Measurements from ENCODE around the gene PTPRCAP.

The PTPRCAP gene

GRCh38 chr11:67464411-67465188 is 27.1 kb upstream of the PTPRCAP start:
- peak; percentile 85 to 89 for DNase-seq

GRCh38 chr11:67463680-67464410 is 26.4 kb upstream of the PTPRCAP start:
- DNase-seq: no peak

GRCh38 chr11:67463186-67463585 is 25.7 kb upstream of the PTPRCAP start:
- no peak for DNase-seq

- no peak for DNase-seq
Measured at GRCh38 chr11:67458266-67458665, 20.8 kb upstream of the PTPRCAP start.

GRCh38 chr11:67457453-67457852 is 20.0 kb upstream of the PTPRCAP start:
- DNase-seq: no peak

GRCh38 chr11:67456068-67456705 is 18.7 kb upstream of the PTPRCAP start:
- no peak for DNase-seq

GRCh38 chr11:67455054-67455453 is 17.6 kb upstream of the PTPRCAP start, which contains the start of gene CABP4:
CABP4 (plus strand) TSS chr11:67455354; CDS start chr11:67455424, 70 bp downstream.
- DNase-seq: no peak

- DNase-seq: no peak
Measured at GRCh38 chr11:67453816-67454732, 16.6 kb upstream of the PTPRCAP start.

- no peak for DNase-seq
Measured at GRCh38 chr11:67452141-67452952, 14.9 kb upstream of the PTPRCAP start, which contains the start of gene GPR152. GPR152 (minus strand) TSS chr11:67452729; CDS start chr11:67452724, 5 bp downstream.

- no peak for DNase-seq
Measured at GRCh38 chr11:67451658-67451976, 14.1 kb upstream of the PTPRCAP start.

GRCh38 chr11:67450796-67451657 is 13.5 kb upstream of the PTPRCAP start:
- no peak for DNase-seq

GRCh38 chr11:67449116-67449844 is 11.8 kb upstream of the PTPRCAP start:
- no peak for DNase-seq

GRCh38 chr11:67448220-67448609 is 10.7 kb upstream of the PTPRCAP start:
- no peak for DNase-seq

GRCh38 chr11:67445515-67445914 is 8.0 kb upstream of the PTPRCAP start:
- no peak for DNase-seq

GRCh38 chr11:67442504-67443404 is 5.3 kb upstream of the PTPRCAP start:
- no peak for DNase-seq

GRCh38 chr11:67441731-67442351 is 4.4 kb upstream of the PTPRCAP start:
- no peak for DNase-seq

- no peak for DNase-seq
Measured at GRCh38 chr11:67441098-67441563, 3.6 kb upstream of the PTPRCAP start.
